Neural cell (in vitro differentiated cells): ENCODE measurements around the gene ZNF764. TPM values are rescaled to one million over a fixed set of nuclear protein-coding genes. Genes with fewer than 3 reads are reported as not detected.

Experiments used
- H2AFZ ChIP-seq: fragments of 200-600, 300-800 bp; sonication (generic), shearing (Covaris generic); 2 replicates; pipeline ENCODE4 v1.6.0; 2014; ENCODE audit warnings: low read depth, mild to moderate bottlenecking, antibody characterized with exemption, low read length, moderate library complexity
- H3F3A ChIP-seq: fragments of 200-600 bp; shearing (Covaris generic); 2 replicates; pipeline ENCODE4 v1.6.1; 2016; ENCODE audit warnings: mild to moderate bottlenecking, moderate library complexity, mixed read lengths, antibody characterized with exemption, low read length; ENCODE audit not compliant: insufficient read depth, poor library complexity, severe bottlenecking
- H3K27ac ChIP-seq: fragments of 200-600, 300-800 bp; sonication (generic), shearing (Covaris generic); 2 replicates; pipeline ENCODE4 v1.5.1; 2014; ENCODE audit warnings: mild to moderate bottlenecking, low read length, moderate library complexity
- H3K27me3 ChIP-seq: fragments of 300-800, 200-600 bp; sonication (generic), shearing (Covaris generic); 2 replicates; pipeline ENCODE4 v1.6.0; 2014; ENCODE audit warnings: mild to moderate bottlenecking, low read depth, low read length, moderate library complexity; ENCODE audit not compliant: insufficient read depth
- H3K36me3 ChIP-seq: fragments of 300-800, 200-600 bp; sonication (generic), shearing (Covaris generic); 2 replicates; pipeline ENCODE4 v1.5.1; 2014; ENCODE audit warnings: mild to moderate bottlenecking, antibody characterized with exemption, low read length, moderate library complexity; ENCODE audit not compliant: insufficient read depth
- H3K4me2 ChIP-seq: fragments of 300-800, 200-600 bp; sonication (generic), shearing (Covaris generic); 2 replicates; pipeline ENCODE4 v1.6.0; 2014; ENCODE audit warnings: mild to moderate bottlenecking, low read length
- H3K4me3 ChIP-seq: fragments of 300-800, 200-600 bp; sonication (generic), shearing (Covaris generic); 2 replicates; pipeline ENCODE4 v1.5.1; 2014; ENCODE audit warnings: mild to moderate bottlenecking, low read length, moderate library complexity
- H3K79me2 ChIP-seq: fragments of 200-600 bp; shearing (Covaris generic); replicated peaks from 2 replicates; pipeline ENCODE4 v1.6.0; 2014; ENCODE audit warnings: mild to moderate bottlenecking, low read length, moderate library complexity; ENCODE audit not compliant: insufficient read depth
- H3K9ac ChIP-seq: fragments of 300-800, 200-600 bp; sonication (generic), shearing (Covaris generic); 2 replicates; pipeline ENCODE4 v1.6.1; 2016; ENCODE audit warnings: mild to moderate bottlenecking, low read length, mixed read lengths
- H3K9me2 ChIP-seq: fragments of 200-600 bp; shearing (Covaris generic); 2 replicates; pipeline ENCODE4 v1.6.1; 2016; ENCODE audit warnings: mild to moderate bottlenecking, low read length, mixed read lengths; ENCODE audit not compliant: insufficient read depth
- H3K9me3 ChIP-seq: fragments of 200-600, 300-800 bp; sonication (generic), shearing (Covaris generic); 2 replicates; pipeline ENCODE4 v1.6.1; 2016; ENCODE audit warnings: mild to moderate bottlenecking, mixed run types, low read length, moderate library complexity, mixed read lengths
- H4K20me1 ChIP-seq: fragments of 200-600 bp; shearing (Covaris generic); 2 replicates; pipeline ENCODE4 v1.6.1; 2016; ENCODE audit warnings: mild to moderate bottlenecking, mixed run types; ENCODE audit not compliant: insufficient read depth
- EP300 ChIP-seq: fragments of 450-650 bp; conservative IDR thresholded peaks from 2 replicates; pipeline ENCODE4 v1.6.1; 2014; ENCODE audit warnings: antibody characterized with exemption, mild to moderate bottlenecking, moderate library complexity; ENCODE audit not compliant: poor library complexity, severe bottlenecking
- EZH2 ChIP-seq: fragments of 200-600, 300-800 bp; shearing (Covaris generic), sonication (generic); IDR thresholded peaks from 2 replicates; pipeline ENCODE4 v1.6.1; 2014; ENCODE audit warnings: antibody characterized with exemption, low read length, borderline replicate concordance, mild to moderate bottlenecking; ENCODE audit not compliant: insufficient read depth, poor library complexity, severe bottlenecking
- MXI1 ChIP-seq: fragments of 450-650 bp; conservative IDR thresholded peaks from 2 replicates; pipeline ENCODE4 v1.6.1; 2014; ENCODE audit warnings: antibody characterized with exemption, mild to moderate bottlenecking; ENCODE audit not compliant: poor library complexity, severe bottlenecking
- POLR2AphosphoS5 ChIP-seq: IDR thresholded peaks from 2 replicates; pipeline ENCODE4 v1.6.1; 2012
- RAD21 ChIP-seq: fragments of 450-650 bp; conservative IDR thresholded peaks from 2 replicates; pipeline ENCODE4 v1.6.1; 2014; ENCODE audit warnings: antibody characterized with exemption, mild to moderate bottlenecking, moderate library complexity
- SMC3 ChIP-seq: fragments of 450-650 bp; conservative IDR thresholded peaks from 2 replicates; pipeline ENCODE4 v1.6.1; 2014; ENCODE audit warnings: antibody characterized with exemption, mild to moderate bottlenecking, moderate library complexity; ENCODE audit not compliant: poor library complexity
- TAF1 ChIP-seq: IDR thresholded peaks from 2 replicates; pipeline ENCODE4 v1.6.1; 2012; ENCODE audit warnings: low read depth
- polyA plus RNA-seq: library from polyadenylated mRNA; depleted of rRNA; stranded (reverse); fragments of >200 nt; gene quantifications from 2 replicates; pipeline ENCODE4 v1.2.3, GENCODE V29; 2014
- TF ChIP-seq, protein P1 (sequence below): IDR thresholded peaks from 2 replicates; pipeline ENCODE4 v1.6.1; 2012; ENCODE audit warnings: borderline replicate concordance
- TF ChIP-seq, protein P2 (sequence below): fragments of 450-650 bp; IDR thresholded peaks from 2 replicates; pipeline ENCODE4 v1.5.1; 2014; ENCODE audit warnings: antibody characterized with exemption, mild to moderate bottlenecking, moderate library complexity; ENCODE audit not compliant: poor library complexity, severe bottlenecking

Gene ZNF764
- polyA plus RNA-seq, 1 donor from 2014 or later, result 10.5 TPM

DNA sequence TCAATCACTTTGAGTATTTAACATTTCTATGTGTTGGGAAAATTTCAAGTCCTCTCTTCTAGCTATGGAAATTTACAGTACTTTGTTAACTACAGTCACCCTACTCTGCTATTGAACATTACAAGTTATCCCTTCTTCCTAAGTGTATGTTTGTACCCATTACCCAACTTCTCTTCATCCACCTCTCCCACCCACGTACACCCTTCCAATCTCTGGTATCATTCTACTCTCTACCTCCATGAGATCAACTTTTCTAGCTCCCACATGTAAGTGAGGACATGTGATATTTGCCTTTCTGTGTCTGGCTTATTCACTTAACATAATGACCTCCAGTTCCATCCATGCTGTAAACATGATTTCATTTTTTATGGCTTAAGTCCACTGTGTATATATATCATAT is 16.5 kb upstream of the ZNF764 start:
- H3K79me2 ChIP-seq, result no peaks in the 10 kb centered on the region
- H3K9me2 ChIP-seq, result no peaks in the 10 kb centered on the region
- H3K9ac ChIP-seq, result no peak overlapping the region
- no peaks in the 10 kb centered on the region for H3K36me3 ChIP-seq
- H4K20me1 ChIP-seq, result no peaks in the 10 kb centered on the region
- no peak overlapping the region for H3K4me3 ChIP-seq
- no peaks in the 10 kb centered on the region for H3K27me3 ChIP-seq
- no peak overlapping the region for H3K27ac ChIP-seq
- H3K4me2 ChIP-seq, result no peak overlapping the region
- H3F3A ChIP-seq, result peaks cover 4% of the 10 kb centered on the region
- no peaks in the 10 kb centered on the region for H3K9me3 ChIP-seq
- TF ChIP-seq, protein P1, sequence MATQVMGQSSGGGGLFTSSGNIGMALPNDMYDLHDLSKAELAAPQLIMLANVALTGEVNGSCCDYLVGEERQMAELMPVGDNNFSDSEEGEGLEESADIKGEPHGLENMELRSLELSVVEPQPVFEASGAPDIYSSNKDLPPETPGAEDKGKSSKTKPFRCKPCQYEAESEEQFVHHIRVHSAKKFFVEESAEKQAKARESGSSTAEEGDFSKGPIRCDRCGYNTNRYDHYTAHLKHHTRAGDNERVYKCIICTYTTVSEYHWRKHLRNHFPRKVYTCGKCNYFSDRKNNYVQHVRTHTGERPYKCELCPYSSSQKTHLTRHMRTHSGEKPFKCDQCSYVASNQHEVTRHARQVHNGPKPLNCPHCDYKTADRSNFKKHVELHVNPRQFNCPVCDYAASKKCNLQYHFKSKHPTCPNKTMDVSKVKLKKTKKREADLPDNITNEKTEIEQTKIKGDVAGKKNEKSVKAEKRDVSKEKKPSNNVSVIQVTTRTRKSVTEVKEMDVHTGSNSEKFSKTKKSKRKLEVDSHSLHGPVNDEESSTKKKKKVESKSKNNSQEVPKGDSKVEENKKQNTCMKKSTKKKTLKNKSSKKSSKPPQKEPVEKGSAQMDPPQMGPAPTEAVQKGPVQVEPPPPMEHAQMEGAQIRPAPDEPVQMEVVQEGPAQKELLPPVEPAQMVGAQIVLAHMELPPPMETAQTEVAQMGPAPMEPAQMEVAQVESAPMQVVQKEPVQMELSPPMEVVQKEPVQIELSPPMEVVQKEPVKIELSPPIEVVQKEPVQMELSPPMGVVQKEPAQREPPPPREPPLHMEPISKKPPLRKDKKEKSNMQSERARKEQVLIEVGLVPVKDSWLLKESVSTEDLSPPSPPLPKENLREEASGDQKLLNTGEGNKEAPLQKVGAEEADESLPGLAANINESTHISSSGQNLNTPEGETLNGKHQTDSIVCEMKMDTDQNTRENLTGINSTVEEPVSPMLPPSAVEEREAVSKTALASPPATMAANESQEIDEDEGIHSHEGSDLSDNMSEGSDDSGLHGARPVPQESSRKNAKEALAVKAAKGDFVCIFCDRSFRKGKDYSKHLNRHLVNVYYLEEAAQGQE, result no peak
- no peak for TF ChIP-seq RAD21
- no peak for TF ChIP-seq EZH2
- TF ChIP-seq TAF1, result no peak
- H2AFZ ChIP-seq, result no peak overlapping the region

DNA sequence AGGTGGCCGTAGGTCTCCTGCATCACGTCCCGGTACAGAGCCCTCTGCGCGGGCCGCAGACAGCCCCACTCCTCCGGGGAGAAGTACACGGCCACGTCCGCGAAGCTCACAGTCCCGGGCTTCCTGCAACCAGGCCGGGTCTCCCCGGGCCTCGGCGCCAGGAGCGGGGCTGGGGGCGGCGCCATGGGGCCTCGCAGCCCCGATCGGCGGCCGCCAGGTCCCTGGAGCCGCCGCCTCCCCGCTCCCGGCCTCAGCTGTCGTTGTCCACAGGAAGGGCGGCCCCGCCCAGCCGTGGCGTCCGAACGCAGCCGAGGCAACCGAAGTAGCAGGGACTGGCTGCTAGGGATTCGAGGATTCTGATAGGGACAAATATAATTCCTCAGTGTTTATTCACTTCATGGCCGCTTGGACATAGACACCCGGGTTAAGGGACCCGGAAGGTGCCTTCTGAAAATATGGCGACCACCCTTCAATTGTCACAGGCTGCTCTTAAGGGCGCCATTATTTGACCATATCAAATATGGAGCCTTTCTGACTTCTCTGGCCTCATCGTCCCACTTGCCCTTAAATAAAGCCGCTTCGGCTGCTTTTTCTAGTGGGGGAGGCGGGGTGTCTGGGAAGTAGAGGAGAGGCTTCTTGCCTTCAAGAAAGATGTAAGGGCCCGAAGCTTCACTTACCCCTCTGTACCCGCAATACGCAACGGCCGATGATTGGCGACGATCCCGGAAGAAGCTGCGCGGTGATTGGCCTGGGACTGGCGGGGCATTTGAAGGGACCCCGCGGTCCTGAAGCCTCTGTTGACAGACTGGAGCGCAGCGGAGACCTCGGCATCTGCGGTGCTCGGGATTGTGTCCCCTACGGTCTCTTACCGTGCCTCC is 13.5 kb upstream of the ZNF764 start, which contains the start of gene ZNF688:
TSS of gene ZNF688 (minus strand) at position 270 of the 878 bp plus-strand sequence. CDS start at position 185, 85 bp downstream.
- H3K27me3 ChIP-seq, result no peaks in the 10 kb centered on the region
- H2AFZ ChIP-seq, result peak within 1 kb of the TSS; percentile 68
- H4K20me1 ChIP-seq, result no peaks in the 10 kb centered on the region
- peak within 1 kb of the TSS; percentile 96 for H3K4me2 ChIP-seq
- H3K27ac ChIP-seq, result peak within 1 kb of the TSS; percentile 98
- H3K4me3 ChIP-seq, result peak within 1 kb of the TSS; percentile 79
- no peaks in the 10 kb centered on the region for H3K9me3 ChIP-seq
- peak within 1 kb of the TSS; percentile 96 for H3K9ac ChIP-seq
- TF ChIP-seq SMC3 (peak; percentile 49), TAF1 (peak; percentile 71), EZH2 (no peak), EP300 (peak; percentile 54), MXI1 (peak; percentile 99), POLR2AphosphoS5 (peak; percentile 28), RAD21 (peak; percentile 37)
- TF ChIP-seq, protein P1, result peak; percentile 34
- TF ChIP-seq, protein P2, sequence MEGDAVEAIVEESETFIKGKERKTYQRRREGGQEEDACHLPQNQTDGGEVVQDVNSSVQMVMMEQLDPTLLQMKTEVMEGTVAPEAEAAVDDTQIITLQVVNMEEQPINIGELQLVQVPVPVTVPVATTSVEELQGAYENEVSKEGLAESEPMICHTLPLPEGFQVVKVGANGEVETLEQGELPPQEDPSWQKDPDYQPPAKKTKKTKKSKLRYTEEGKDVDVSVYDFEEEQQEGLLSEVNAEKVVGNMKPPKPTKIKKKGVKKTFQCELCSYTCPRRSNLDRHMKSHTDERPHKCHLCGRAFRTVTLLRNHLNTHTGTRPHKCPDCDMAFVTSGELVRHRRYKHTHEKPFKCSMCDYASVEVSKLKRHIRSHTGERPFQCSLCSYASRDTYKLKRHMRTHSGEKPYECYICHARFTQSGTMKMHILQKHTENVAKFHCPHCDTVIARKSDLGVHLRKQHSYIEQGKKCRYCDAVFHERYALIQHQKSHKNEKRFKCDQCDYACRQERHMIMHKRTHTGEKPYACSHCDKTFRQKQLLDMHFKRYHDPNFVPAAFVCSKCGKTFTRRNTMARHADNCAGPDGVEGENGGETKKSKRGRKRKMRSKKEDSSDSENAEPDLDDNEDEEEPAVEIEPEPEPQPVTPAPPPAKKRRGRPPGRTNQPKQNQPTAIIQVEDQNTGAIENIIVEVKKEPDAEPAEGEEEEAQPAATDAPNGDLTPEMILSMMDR, result no peak
- no peaks in the 10 kb centered on the region for H3K79me2 ChIP-seq
- H3K9me2 ChIP-seq, result no peaks in the 10 kb centered on the region
- peaks cover 7% of the 10 kb centered on the region for H3F3A ChIP-seq
- no peaks in the 10 kb centered on the region for H3K36me3 ChIP-seq
